Testis (tissue), 3 donors: ENCODE measurements around the gene UMOD. TPM values are rescaled to one million over a fixed set of nuclear protein-coding genes. Genes with fewer than 3 reads are reported as not detected.

Experiments
- DNase-seq: peaks from one replicate; pipeline ENCODE4 v3.0.0-alpha.2; 2019
- H3K27ac ChIP-seq, 2 donors: fragments of 200-600 bp; sonication (generic); one replicate each; pipeline ENCODE4 v1.5.1; 2019
- H3K27me3 ChIP-seq: fragments of 200-600 bp; sonication (generic); one replicate; pipeline ENCODE4 v1.5.1; 2019
- H3K36me3 ChIP-seq: fragments of 200-600 bp; sonication (generic); one replicate; pipeline ENCODE4 v1.5.1; 2017; ENCODE audit warnings: low read depth; ENCODE audit errors: missing control alignments
- H3K4me1 ChIP-seq: fragments of 200-600 bp; sonication (generic); one replicate; pipeline ENCODE4 v1.5.1; 2019
- H3K4me3 ChIP-seq, 2 donors: fragments of 200-600 bp; sonication (generic); one replicate each; pipeline ENCODE4 v1.5.1; 2017 to 2019
- H3K9me3 ChIP-seq: fragments of 200-600 bp; sonication (generic); one replicate; pipeline ENCODE4 v1.5.1; 2017
- CTCF ChIP-seq, 3 experiments: fragments of 450-650 bp in 2 of 3; fragments of 200-600 bp in 1 of 3; sonication (generic) in 1 of 3; IDR thresholded peaks; one replicate each; pipeline ENCODE4 v1.5.1; 2016 to 2019; ENCODE audit warnings: antibody characterized with exemption in 3 of 3, mild to moderate bottlenecking in 2 of 3, moderate library complexity in 1 of 3
- POLR2A ChIP-seq: fragments of 450-650 bp; IDR thresholded peaks from one replicate; pipeline ENCODE4 v1.6.1; 2017; ENCODE audit warnings: antibody characterized with exemption, mild to moderate bottlenecking, moderate library complexity
- WGBS, 2 donors: methylation state at CpG; one replicate each; pipeline ENCODE4 v1.1.5; 2018; 5-methylcytosine and 5-hydroxymethylcytosine counted together
- intact Hi-C: fragments of 100-400 bp; cut with DNase I; formaldehyde crosslinking; loops from one replicate; pipeline ENCODE4 v1.15.1; 2023; ENCODE audit warnings: low total_unique reads
- polyA plus RNA-seq: library from polyadenylated mRNA; stranded (reverse); fragments of 350-450 nt; fragmentation: Illumina TruSeq; extraction: RNeasy Lipid Tissue Mini Kit (QIAGEN cat#74804); gene quantifications from one replicate; pipeline ENCODE4 v1.2.3, GENCODE V29; 2014; ENCODE audit warnings: low read depth, low replicate concordance; ENCODE audit not compliant: insufficient read depth
- total RNA-seq, 2 donors: library from RNA; depleted of rRNA; stranded (reverse); fragments of >200 nt; gene quantifications; one replicate each; pipeline ENCODE4 v1.2.3, GENCODE V29; 2016

Gene UMOD
- total and polyA plus RNA-seq, 3 donors from 2014 or later = 0.43 to 3.8 (median 0.99) TPM

GRCh38 chr16:20393801-20394577, 41.5 kb upstream of the UMOD start:
- no peak for DNase-seq
- TF ChIP-seq CTCF (IDR thresholded peaks at IDR 0.05) = no peak
- TF ChIP-seq POLR2A = no peak

GRCh38 chr16:20391045-20391444, 38.5 kb upstream of the UMOD start:
- intact Hi-C loops = no loop called here
- TF ChIP-seq CTCF (IDR thresholded peaks at IDR 0.05) (no peak), POLR2A (no peak)
- no peak for DNase-seq
- H3K9me3 ChIP-seq = no peaks in the 10 kb centered on the region
- no peaks in the 10 kb centered on the region for H3K36me3 ChIP-seq
- 93 to 94% methylated on average over 5 of the region's 5 CpGs for WGBS, 2 donors
- no peak overlapping the region for H3K4me3 ChIP-seq
- no peaks in the 10 kb centered on the region for H3K27me3 ChIP-seq
- no peak overlapping the region for H3K27ac ChIP-seq
- H3K4me1 ChIP-seq = peaks cover 9% of the 10 kb centered on the region

More at GRCh38 chr16:20393801-20394577, 41.5 kb upstream of the UMOD start:
- 59% methylated on average over 2 of the region's 2 CpGs for WGBS, 2 donors
- Histone ChIP-seq H3K4me3 (no peak overlapping the region), H3K27ac (no peak overlapping the region), H3K36me3 (no peaks in the 10 kb centered on the region), H3K9me3 (no peaks in the 10 kb centered on the region), H3K27me3 (no peaks in the 10 kb centered on the region), H3K4me1 (peaks cover 6% of the 10 kb centered on the region)
- intact Hi-C loops = no loop called here

- Histone ChIP-seq H3K27ac (no peak overlapping the region), H3K4me3 (no peak overlapping the region), H3K4me1 (peaks cover 8% of the 10 kb centered on the region), H3K36me3 (no peaks in the 10 kb centered on the region), H3K27me3 (no peaks in the 10 kb centered on the region), H3K9me3 (no peaks in the 10 kb centered on the region)
- intact Hi-C loops = loop anchor here (10.0 kb wide), 1 partner anchor 484 kb away; no protein-coding TSS in a partner anchor
- TF ChIP-seq POLR2A (no peak), CTCF (IDR thresholded peaks at IDR 0.05) (no peak)
- DNase-seq = no peak
- WGBS, 2 donors = 73 to 86% methylated on average over 1 of the region's 1 CpG
Measured at GRCh38 chr16:20388854-20389253, 36.3 kb upstream of the UMOD start.

- H3K27ac ChIP-seq = no peak overlapping the region
- intact Hi-C loops = loop anchor here (10.0 kb wide), 1 partner anchor 483 kb away; no protein-coding TSS in a partner anchor
- no peaks in the 10 kb centered on the region for H3K9me3 ChIP-seq
- H3K4me1 ChIP-seq = peaks cover 6% of the 10 kb centered on the region
- H3K27me3 ChIP-seq = no peaks in the 10 kb centered on the region
- H3K4me3 ChIP-seq = no peak overlapping the region
- no peaks in the 10 kb centered on the region for H3K36me3 ChIP-seq
- WGBS, 2 donors = 92 to 97% methylated on average over 3 of the region's 3 CpGs
- no peak for DNase-seq
- no peak for TF ChIP-seq POLR2A
- TF ChIP-seq CTCF (IDR thresholded peaks at IDR 0.05) = no peak
Measured at GRCh38 chr16:20387978-20388377, 35.5 kb upstream of the UMOD start.
